GM12891 (cell line): Measurements from ENCODE around the gene RAP1GDS1.

ENCODE experiments used
- PAX5 ChIP-seq: IDR thresholded peaks from 2 replicates; pipeline ENCODE4 v1.6.1; 2011; ENCODE audit warnings: low read length, moderate library complexity, mild to moderate bottlenecking; ENCODE audit not compliant: insufficient read depth, severe bottlenecking
- POLR2A ChIP-seq: IDR thresholded peaks from 2 replicates; pipeline ENCODE4 v1.6.1; 2011; ENCODE audit warnings: low read depth, low read length, control low read depth
- POLR2AphosphoS5 ChIP-seq: IDR thresholded peaks from 2 replicates; pipeline ENCODE4 v1.6.1; 2011; ENCODE audit warnings: low read depth, low read length, control low read depth
- TAF1 ChIP-seq: IDR thresholded peaks from 2 replicates; pipeline ENCODE4 v1.6.1; 2011; ENCODE audit warnings: low read depth, low read length, control low read depth

GRCh38 chr4:98242063-98242462, 19.1 kb upstream of the RAP1GDS1 start:
- TF ChIP-seq POLR2A: no peak
- no peak for TF ChIP-seq TAF1
- no peak for TF ChIP-seq POLR2AphosphoS5
- no peak for TF ChIP-seq PAX5
